NT2/D1 (cell line): ENCODE data around the gene CD28.
"Not testable (repeated sequence)": the region's sequence is repeated elsewhere in the genome, so short reads cannot be mapped to it uniquely, and the experiment has no call there.

Experiments used
- DNase-seq: peaks from one replicate; pipeline ENCODE4 v3.0.0-alpha.2; 2011; ENCODE audit warnings: low read depth, low spot score
- H3K27me3 ChIP-seq: 2 replicates; pipeline ENCODE4 v1.6.0; 2011; ENCODE audit warnings: mild to moderate bottlenecking; ENCODE audit not compliant: insufficient read length, insufficient read depth
- H3K36me3 ChIP-seq: 2 replicates; pipeline ENCODE4 v1.6.1; 2011; ENCODE audit warnings: mild to moderate bottlenecking, low read length, mixed read lengths; ENCODE audit not compliant: insufficient read depth, insufficient read length
- H3K4me1 ChIP-seq: 2 replicates; pipeline ENCODE4 v1.5.1; 2011; ENCODE audit not compliant: insufficient read depth, insufficient read length
- H3K4me3 ChIP-seq: 2 replicates; pipeline ENCODE4 v1.5.1; 2011; ENCODE audit warnings: low read depth; ENCODE audit not compliant: insufficient read length
- H3K9ac ChIP-seq: 2 replicates; pipeline ENCODE4 v1.6.0; 2011; ENCODE audit warnings: low read depth; ENCODE audit not compliant: insufficient read length
- H3K9me3 ChIP-seq: 2 replicates; pipeline ENCODE4 v1.5.1; 2011; ENCODE audit warnings: mild to moderate bottlenecking, low read length; ENCODE audit not compliant: insufficient read depth
- SUZ12 ChIP-seq: IDR thresholded peaks from 2 replicates; pipeline ENCODE4 v1.6.1; 2011; ENCODE audit not compliant: insufficient read length, insufficient read depth; ENCODE audit errors: extremely low read depth
- YY1 ChIP-seq: IDR thresholded peaks from 2 replicates; pipeline ENCODE4 v1.6.1; 2011; ENCODE audit not compliant: insufficient read length, insufficient read depth
- ZNF274 ChIP-seq: IDR thresholded peaks from 2 replicates; pipeline ENCODE4 v1.6.1; 2011; ENCODE audit warnings: mild to moderate bottlenecking, low read depth, low read length

CD28 gene

DNA sequence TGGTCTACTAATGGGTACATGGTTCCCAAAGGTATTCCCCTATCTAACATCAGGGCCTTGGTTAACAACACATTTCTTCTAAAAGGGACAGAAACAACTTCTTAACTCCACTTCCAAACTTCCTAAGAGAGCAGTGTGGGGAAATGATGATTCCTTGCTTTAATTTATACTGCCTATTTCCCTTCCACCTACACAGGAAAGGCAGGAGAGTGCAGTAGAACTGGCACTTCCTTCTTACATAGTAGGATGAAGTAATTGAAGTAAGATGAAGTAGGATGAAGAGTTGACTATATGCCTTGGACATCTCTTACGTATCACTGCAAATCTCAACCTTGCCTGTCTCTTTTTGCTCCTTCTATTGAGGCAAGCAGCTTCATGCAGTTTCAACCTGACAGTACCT, 54.7 kb downstream of the CD28 start:
- H3K4me1 ChIP-seq = peaks cover 6% of the 10 kb centered on the region
- peaks cover 5% of the 10 kb centered on the region for H3K9me3 ChIP-seq
- H3K36me3 ChIP-seq = no peaks in the 10 kb centered on the region
- TF ChIP-seq ZNF274 = no peak
- H3K9ac ChIP-seq = no peak overlapping the region
- no peak for DNase-seq
- H3K4me3 ChIP-seq = no peak overlapping the region
- no peaks in the 10 kb centered on the region for H3K27me3 ChIP-seq

DNA sequence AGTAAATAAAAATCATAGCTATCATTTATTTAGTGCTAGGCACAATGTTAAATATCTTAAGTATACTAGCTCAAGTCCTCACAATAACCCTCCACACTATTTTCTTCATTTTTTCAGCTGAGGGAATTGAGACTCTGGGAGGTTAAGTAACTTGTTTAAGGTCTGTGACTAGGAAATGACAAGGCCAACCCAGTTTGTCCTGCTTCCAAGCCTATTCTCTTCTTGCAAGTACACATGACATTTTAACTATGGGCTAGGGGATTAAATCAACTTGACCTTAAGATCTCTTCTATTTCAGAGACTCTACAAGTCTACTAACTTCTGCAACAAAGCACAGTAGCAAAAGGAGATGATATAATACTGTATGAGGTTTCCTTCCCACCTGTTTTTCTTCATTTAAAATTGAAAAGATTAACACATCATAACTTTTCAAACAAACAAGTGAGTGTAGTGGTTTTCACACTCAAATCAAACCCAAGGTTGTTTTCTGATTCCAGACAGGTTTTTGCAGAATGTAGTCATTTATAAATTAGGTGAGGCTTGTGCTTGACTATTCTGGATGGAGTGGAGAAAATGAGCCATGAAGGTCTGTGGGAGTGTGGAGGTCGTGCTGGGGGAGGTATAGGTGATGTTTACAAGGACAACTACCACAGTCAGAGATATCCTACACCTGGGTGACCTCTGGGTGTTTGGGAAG, 57.0 kb downstream of the CD28 start:
- H3K36me3 ChIP-seq = no peaks in the 10 kb centered on the region

DNA sequence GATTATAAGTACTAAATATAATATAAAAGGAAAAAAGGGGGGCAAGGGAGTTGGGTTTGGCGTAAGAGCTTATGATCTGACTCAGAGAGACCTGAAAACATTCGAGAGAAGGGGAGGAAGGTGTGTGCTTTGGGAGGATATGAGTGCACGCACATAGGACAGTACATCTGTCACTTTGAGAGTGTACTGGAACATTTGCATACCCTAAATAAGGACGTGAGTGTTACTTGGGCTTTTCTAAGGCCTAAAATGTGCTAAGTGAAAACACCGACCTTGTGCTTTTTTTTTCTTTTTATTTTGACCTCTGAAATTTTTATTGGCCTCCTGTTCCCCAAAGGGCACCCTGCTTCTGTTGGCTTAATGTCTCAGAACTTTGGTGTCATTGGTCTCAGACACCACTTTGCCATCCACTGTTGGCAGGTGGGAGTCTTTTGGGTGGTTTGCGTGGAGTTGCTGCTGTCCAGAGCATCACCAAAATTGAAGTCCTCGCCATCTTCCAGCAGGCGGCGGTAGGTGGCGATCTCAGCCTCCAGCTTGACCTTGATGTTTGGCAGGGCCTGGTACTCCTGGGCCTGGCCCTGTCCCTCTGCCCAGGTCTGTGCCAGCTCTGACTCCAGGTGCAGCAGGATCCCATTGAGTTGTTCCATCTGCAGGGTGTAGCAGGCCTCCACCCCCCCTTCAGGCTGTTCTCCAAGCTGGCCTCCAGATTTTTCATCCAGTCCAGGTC, 57.7 kb downstream of the CD28 start:
- Histone ChIP-seq H3K27me3 (no peaks in the 10 kb centered on the region), H3K36me3 (no peaks in the 10 kb centered on the region), H3K4me3 (no peak overlapping the region), H3K4me1 (peaks cover 6% of the 10 kb centered on the region), H3K9me3 (peaks cover 4% of the 10 kb centered on the region; the same call in 1 of the 2 replicates), H3K9ac (no peak overlapping the region)
- TF ChIP-seq SUZ12 = no peak
- TF ChIP-seq YY1 = no peak
- TF ChIP-seq ZNF274 = no peak
- DNase-seq = no peak

More for the DNA sequence above, 57.0 kb downstream of the CD28 start:
- Histone ChIP-seq H3K9me3 (peaks cover 4% of the 10 kb centered on the region; the same call in 1 of the 2 replicates), H3K4me1 (peaks cover 6% of the 10 kb centered on the region), H3K4me3 (no peak overlapping the region), H3K9ac (no peak overlapping the region), H3K27me3 (no peaks in the 10 kb centered on the region)
- DNase-seq = no peak
- TF ChIP-seq SUZ12 = no peak
- no peak for TF ChIP-seq YY1
- no peak for TF ChIP-seq ZNF274

DNA sequence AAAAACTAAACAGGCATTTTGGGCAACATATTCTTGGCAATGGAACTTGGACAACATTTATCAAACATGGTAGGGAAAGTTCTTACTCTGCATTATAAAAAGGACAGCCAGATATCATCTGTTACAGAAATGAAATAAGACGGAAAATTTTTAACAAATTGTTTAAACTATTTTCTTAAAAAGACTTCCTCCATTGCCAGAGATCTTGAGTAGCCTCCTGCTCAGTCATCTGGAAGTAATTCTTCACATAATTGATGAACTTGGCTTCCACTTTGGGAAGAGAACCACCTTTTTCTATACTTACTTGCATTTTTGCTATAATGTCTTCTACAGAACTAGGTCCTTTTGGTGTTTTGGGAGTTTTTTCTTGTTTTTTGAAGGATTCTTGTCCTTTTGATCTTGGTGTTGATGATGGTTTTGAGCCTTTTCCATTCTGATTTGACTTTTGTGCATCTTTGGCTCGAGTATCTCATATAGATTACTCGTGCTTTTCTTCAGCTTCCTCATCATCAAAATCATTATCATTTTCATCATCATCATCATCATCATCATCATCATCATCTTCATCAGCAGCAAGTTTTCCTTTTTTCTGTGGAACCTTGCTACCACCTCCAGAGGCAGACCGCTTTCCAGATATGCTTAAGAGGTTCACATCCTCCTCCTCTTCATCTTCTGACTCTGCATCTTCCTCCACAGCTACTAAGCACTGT, 66.2 kb downstream of the CD28 start:
- Histone ChIP-seq H3K9me3 (no peaks in the 10 kb centered on the region; the same call in 1 of the 2 replicates), H3K36me3 (no peaks in the 10 kb centered on the region), H3K27me3 (no peaks in the 10 kb centered on the region), H3K4me3 (no peak overlapping the region), H3K9ac (no peak overlapping the region), H3K4me1 (no peaks in the 10 kb centered on the region)
- DNase-seq = no peak
- TF ChIP-seq ZNF274 (no peak), SUZ12 (no peak), YY1 (no peak)

DNA sequence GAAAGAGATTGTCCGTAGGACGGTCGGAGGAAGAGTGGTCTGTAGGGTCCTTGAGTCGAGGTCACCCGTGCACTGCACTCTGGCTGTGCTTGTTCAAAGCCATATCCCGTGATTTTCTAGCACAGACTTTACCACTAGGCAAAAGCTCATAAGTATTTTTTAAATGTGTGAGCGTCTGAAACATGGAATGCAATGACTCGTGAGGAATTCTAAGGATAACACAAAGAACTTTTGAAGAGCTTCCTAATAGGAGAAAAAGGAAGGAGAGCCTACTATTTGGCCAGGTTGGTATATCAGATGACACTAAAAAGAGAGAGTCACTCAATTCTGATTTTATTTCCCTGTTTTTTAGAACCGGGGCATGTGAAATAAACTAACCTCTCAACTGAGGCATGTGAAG, 68.3 kb downstream of the CD28 start:
- no peaks in the 10 kb centered on the region for H3K27me3 ChIP-seq
- no peak overlapping the region for H3K9ac ChIP-seq
- no peak for TF ChIP-seq ZNF274
- TF ChIP-seq SUZ12 = no peak
- no peak for TF ChIP-seq YY1
- no peak for DNase-seq
- no peaks in the 10 kb centered on the region for H3K4me1 ChIP-seq
- H3K36me3 ChIP-seq = no peaks in the 10 kb centered on the region
- no peak overlapping the region for H3K4me3 ChIP-seq
- no peaks in the 10 kb centered on the region for H3K9me3 ChIP-seq

DNA sequence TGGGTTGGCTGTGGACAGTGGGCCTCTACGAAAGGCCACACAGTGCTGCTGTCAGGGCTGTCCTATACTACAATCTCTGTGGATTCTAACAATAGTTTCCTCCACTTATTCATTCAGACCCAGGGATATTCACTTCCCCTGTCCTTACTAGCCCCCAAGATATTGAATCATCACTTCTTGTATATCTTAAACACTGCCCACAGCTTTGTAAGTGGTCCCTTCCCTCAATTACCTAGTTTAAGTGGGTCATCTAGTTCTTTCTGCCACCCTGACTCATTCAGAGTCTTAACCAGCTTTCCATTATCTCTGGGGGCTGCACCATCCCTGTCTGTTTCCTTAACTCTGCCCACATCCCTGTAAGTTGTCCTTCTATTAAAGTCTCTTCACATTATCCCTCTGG, 69.2 kb downstream of the CD28 start:
- Histone ChIP-seq H3K9ac (no peak overlapping the region), H3K4me1 (no peaks in the 10 kb centered on the region), H3K36me3 (no peaks in the 10 kb centered on the region), H3K4me3 (no peak overlapping the region), H3K9me3 (no peaks in the 10 kb centered on the region), H3K27me3 (no peaks in the 10 kb centered on the region)
- DNase-seq = no peak
- TF ChIP-seq SUZ12 = no peak
- TF ChIP-seq YY1 = no peak
- no peak for TF ChIP-seq ZNF274

DNA sequence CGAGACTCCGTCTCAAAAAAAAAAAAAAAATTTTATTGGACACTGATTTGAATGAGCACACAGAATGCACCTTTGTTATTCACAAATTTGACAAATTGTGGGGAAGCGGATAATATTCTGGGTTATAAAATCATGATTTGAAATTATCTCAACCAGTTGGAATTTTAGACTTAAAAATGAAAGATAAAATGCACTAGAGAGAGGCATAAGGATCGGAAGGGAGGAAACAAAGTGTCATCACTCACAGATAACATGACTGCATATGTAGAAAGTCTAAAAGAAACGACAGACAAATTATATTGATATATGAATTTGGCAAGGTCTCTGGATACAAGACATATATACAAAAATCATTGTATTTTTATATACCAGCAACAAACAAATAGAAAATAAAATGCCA, 70.6 kb downstream of the CD28 start:
- Histone ChIP-seq H3K9me3 (no peaks in the 10 kb centered on the region), H3K36me3 (no peaks in the 10 kb centered on the region), H3K4me3 (no peak overlapping the region), H3K9ac (no peak overlapping the region), H3K27me3 (no peaks in the 10 kb centered on the region), H3K4me1 (no peaks in the 10 kb centered on the region)
- no peak for TF ChIP-seq ZNF274
- no peak for TF ChIP-seq SUZ12
- no peak for TF ChIP-seq YY1
- no peak for DNase-seq

DNA sequence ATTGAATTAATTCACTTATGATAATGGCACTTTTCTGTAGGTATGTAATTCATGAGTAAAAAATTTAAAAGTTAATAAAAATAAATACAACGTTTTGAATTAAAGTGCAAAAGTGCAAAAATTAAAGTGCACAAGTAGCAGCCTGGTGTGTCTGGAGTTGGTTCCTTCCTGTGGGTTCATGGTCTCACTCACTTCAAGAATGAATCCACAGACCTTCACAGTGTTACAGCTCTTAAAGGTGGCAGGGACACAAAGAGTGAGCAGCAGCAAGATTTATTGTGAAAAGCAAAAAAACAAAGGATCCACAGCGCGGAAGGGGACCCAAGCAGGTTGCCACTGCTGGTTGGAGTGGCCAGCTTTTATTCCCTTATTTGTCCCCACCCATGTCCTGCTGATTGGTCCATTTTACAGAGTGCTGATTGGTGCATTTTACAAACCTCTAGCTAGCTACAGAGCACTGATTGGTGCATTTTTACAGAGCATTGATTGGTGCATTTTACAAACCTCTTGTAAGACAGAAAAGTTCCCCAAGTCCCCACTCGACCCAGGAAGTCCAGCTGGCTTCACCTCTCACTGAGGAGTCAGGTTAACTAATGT, 73.1 kb downstream of the CD28 start:
- H3K9ac ChIP-seq, DNase-seq, H3K4me3 ChIP-seq, H3K9me3 ChIP-seq, H3K27me3 ChIP-seq, H3K36me3 ChIP-seq, H3K4me1 ChIP-seq: not testable (repeated sequence)
